ENCODE results near the gene MAP2K1.

DNA sequence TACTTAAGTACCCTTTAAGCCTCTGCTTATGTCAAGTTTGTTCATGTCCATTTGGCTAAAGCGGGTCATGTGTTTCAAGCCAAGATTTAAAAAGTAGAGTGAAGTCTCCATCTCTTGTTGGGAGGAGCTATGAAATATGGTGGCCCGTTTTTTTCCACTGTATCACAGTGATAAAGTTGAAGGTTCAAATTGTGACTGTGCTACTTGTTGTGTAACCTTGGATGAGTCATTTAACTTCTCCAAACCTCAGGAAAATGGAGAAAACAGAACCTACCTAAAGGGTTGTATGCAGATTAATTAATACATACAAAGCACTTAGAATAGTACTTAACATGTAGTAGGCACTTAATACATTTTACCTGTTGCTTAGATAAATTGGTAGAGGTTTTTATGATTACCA is 67.4 kb downstream of the MAP2K1 start:
- no peak for TF ChIP-seq CTCF (IDR thresholded peaks at IDR 0.05; ENCODE audit: low read depth, low read length, missing input control)
- TF ChIP-seq RXRA (IDR thresholded peaks at IDR 0.05), result no peak
- no peak for TF ChIP-seq FOXA1 (IDR thresholded peaks at IDR 0.05)
- TF ChIP-seq TAF1 (conservative IDR thresholded peaks at IDR 0.05), result no peak
- TF ChIP-seq YY1 (IDR thresholded peaks at IDR 0.05), result no peak
- TF ChIP-seq ZBTB33 (IDR thresholded peaks at IDR 0.05), result no peak
- no peak for TF ChIP-seq EGR1 (IDR thresholded peaks at IDR 0.05; ENCODE audit: low read depth in 2 of 2)
- TF ChIP-seq, protein P1, sequence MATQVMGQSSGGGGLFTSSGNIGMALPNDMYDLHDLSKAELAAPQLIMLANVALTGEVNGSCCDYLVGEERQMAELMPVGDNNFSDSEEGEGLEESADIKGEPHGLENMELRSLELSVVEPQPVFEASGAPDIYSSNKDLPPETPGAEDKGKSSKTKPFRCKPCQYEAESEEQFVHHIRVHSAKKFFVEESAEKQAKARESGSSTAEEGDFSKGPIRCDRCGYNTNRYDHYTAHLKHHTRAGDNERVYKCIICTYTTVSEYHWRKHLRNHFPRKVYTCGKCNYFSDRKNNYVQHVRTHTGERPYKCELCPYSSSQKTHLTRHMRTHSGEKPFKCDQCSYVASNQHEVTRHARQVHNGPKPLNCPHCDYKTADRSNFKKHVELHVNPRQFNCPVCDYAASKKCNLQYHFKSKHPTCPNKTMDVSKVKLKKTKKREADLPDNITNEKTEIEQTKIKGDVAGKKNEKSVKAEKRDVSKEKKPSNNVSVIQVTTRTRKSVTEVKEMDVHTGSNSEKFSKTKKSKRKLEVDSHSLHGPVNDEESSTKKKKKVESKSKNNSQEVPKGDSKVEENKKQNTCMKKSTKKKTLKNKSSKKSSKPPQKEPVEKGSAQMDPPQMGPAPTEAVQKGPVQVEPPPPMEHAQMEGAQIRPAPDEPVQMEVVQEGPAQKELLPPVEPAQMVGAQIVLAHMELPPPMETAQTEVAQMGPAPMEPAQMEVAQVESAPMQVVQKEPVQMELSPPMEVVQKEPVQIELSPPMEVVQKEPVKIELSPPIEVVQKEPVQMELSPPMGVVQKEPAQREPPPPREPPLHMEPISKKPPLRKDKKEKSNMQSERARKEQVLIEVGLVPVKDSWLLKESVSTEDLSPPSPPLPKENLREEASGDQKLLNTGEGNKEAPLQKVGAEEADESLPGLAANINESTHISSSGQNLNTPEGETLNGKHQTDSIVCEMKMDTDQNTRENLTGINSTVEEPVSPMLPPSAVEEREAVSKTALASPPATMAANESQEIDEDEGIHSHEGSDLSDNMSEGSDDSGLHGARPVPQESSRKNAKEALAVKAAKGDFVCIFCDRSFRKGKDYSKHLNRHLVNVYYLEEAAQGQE (IDR thresholded peaks at IDR 0.05), result no peak

Measured in liver (tissue), 3 donors.